Measurements from ENCODE around the gene PTPRA.
"Not testable (repeated sequence)": the region's sequence is repeated elsewhere in the genome, so short reads cannot be mapped to it uniquely, and the experiment has no call there.

PTPRA gene

GRCh38 chr20:3011752-3012151 lies 138.5 kb downstream of the PTPRA start:
- no peak for DNase-seq

- DNase-seq: no peak
Measured at GRCh38 chr20:3013771-3014170, 140.5 kb downstream of the PTPRA start.

GRCh38 chr20:3014179-3014578 lies 140.9 kb downstream of the PTPRA start:
- DNase-seq: peak; percentile 73

- DNase-seq: no peak
Measured at GRCh38 chr20:3014662-3015061, 141.4 kb downstream of the PTPRA start.

GRCh38 chr20:3015302-3015701 lies 142.0 kb downstream of the PTPRA start:
- not testable (repeated sequence) for DNase-seq

GRCh38 chr20:3021327-3021726 lies 148.0 kb downstream of the PTPRA start:
- DNase-seq: no peak

GRCh38 chr20:3021777-3022176 lies 148.5 kb downstream of the PTPRA start:
- no peak for DNase-seq

- not testable (repeated sequence) for DNase-seq
Measured at GRCh38 chr20:3022559-3023490, 149.5 kb downstream of the PTPRA start.

GRCh38 chr20:3027987-3028386 lies 154.7 kb downstream of the PTPRA start:
- no peak for DNase-seq

- no peak for DNase-seq
Measured at GRCh38 chr20:3031524-3032147, 158.4 kb downstream of the PTPRA start.

GRCh38 chr20:3032624-3033023 lies 159.3 kb downstream of the PTPRA start:
- no peak for DNase-seq

- DNase-seq: no peak
Measured at GRCh38 chr20:3037654-3038053, 164.4 kb downstream of the PTPRA start.

- DNase-seq: no peak
Measured at GRCh38 chr20:3038454-3038853, 165.2 kb downstream of the PTPRA start.

GRCh38 chr20:3039426-3039825 lies 166.1 kb downstream of the PTPRA start:
- no peak for DNase-seq

- no peak for DNase-seq
Measured at GRCh38 chr20:3040086-3040485, 166.8 kb downstream of the PTPRA start.

GRCh38 chr20:3041854-3042409 lies 168.7 kb downstream of the PTPRA start:
- no peak for DNase-seq

GRCh38 chr20:3042625-3043024 lies 169.3 kb downstream of the PTPRA start:
- no peak for DNase-seq

GRCh38 chr20:3043322-3043721 lies 170.0 kb downstream of the PTPRA start, which contains the start of gene GNRH2:
GNRH2 (plus strand) TSS chr20:3043622; CDS start chr20:3044415, 793 bp downstream.
- DNase-seq: no peak

- DNase-seq: no peak
Measured at GRCh38 chr20:3044336-3044965, 171.2 kb downstream of the PTPRA start.

- DNase-seq: peak; percentile 86
Measured at GRCh38 chr20:3045042-3045815, 171.9 kb downstream of the PTPRA start.

- peak; percentile 92 for DNase-seq
Measured at GRCh38 chr20:3045816-3046676, 172.8 kb downstream of the PTPRA start, which contains the start of gene MRPS26. MRPS26 (plus strand) TSS chr20:3046052; CDS start chr20:3046069, 17 bp downstream.
